CD4-positive, alpha-beta T cell treated with Interleukin-4 for 4 hours (primary cell): ENCODE measurements around the gene TEX22.

Experiments used
- DNase-seq: peaks from one replicate; pipeline ENCODE4 v3.0.0-alpha.2; 2020

Gene TEX22

GRCh38 chr14:105408592-105408991 lies 10.3 kb downstream of the TEX22 start:
- no peak for DNase-seq

- DNase-seq, result no peak
Measured at GRCh38 chr14:105409364-105409763, 11.0 kb downstream of the TEX22 start.

DNA sequence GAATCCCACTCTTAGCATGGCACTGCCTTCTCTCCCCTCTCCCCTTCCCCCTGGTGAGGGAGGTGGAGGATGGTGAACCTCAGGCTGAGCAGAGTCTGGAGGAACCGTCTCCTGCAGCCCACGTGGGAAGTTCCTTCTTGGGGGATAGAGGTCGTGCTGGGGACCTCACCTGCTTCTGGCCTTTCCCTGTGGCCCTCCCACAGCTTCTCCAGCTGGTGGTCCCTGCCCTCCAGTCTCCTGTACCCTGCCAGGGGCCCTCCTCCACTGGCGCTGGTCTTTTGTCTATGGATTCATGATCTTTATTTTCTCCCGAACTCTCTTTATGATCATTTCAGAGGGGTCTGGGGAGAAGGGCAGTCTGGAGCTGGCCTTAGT lies 12.3 kb downstream of the TEX22 start:
- DNase-seq, result no peak

GRCh38 chr14:105411017-105411941 lies 12.9 kb downstream of the TEX22 start:
- no peak for DNase-seq

GRCh38 chr14:105411985-105412770 lies 13.8 kb downstream of the TEX22 start:
- no peak for DNase-seq

- DNase-seq, result no peak
Measured at GRCh38 chr14:105412771-105413543, 14.6 kb downstream of the TEX22 start.

GRCh38 chr14:105413544-105413886 lies 15.2 kb downstream of the TEX22 start:
- DNase-seq, result no peak

GRCh38 chr14:105414456-105415371 lies 16.4 kb downstream of the TEX22 start:
- DNase-seq, result peak; percentile 37

DNA sequence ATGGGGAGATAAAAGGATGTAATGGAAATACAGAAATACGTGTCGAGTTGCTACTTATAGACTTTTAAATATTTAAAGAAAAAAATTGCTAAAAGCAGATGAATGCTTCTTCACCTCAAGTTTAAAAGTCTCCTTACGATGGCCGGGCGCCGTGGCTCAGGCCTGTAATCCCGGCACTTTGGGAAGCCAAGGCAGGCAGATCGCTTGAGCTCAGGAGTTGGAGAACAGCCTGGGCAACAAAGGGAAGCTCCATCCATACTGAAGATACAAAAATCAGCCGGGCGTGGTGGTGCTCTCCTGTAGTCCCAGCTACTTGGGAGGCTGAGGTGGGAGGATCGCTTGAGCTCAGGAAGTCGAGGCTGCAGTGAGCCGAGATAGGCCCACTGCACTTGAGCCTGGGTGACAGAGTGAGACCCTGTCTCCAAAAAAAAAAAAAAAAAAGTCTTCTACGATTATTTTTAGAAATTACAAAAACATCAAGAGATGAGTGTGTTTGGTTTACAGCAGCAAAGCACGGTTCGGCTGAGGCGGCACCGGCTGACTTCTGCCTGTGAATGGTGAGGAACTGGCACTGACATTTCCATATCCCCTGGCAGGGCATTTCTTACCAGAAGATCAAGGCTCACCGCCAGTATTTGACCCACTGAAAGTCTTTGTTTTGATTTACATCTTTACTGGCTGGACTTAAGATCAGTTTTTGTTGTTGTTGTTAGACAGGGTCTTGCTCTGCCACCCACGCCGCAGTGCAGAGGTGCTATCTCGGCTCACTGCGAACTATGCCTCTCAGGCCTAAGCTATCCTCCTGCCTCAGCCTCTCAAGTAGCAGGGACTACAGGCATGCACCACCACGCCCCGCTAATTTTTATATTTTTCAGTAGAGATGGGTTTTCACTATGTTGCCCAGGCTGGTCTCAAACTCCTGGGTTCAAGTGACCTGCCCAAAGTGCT lies 17.4 kb downstream of the TEX22 start:
- no peak for DNase-seq

DNA sequence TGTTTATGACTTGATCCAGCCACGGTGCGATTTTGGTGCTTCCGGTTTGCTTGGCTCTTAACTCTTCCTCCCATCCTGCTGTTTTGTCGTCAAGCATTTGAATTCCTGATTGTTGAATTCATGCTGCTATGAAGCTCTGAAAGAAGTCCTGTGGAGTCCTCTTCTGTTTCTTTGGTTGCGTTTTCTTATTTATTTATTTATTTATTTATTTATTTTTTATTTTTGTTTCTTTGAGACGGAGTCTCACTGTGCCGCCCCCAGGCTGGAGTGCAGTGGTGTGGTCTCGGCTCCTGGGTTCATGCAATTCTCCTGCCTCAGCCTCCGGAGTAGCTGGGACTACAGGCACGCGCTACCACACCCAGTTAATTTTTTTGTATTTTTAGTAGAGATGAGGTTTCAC lies 18.3 kb downstream of the TEX22 start:
- no peak for DNase-seq

- no peak for DNase-seq
Measured at GRCh38 chr14:105417690-105418121, 19.4 kb downstream of the TEX22 start.

- DNase-seq, result no peak
Measured at GRCh38 chr14:105418269-105419194, 20.2 kb downstream of the TEX22 start.

DNA sequence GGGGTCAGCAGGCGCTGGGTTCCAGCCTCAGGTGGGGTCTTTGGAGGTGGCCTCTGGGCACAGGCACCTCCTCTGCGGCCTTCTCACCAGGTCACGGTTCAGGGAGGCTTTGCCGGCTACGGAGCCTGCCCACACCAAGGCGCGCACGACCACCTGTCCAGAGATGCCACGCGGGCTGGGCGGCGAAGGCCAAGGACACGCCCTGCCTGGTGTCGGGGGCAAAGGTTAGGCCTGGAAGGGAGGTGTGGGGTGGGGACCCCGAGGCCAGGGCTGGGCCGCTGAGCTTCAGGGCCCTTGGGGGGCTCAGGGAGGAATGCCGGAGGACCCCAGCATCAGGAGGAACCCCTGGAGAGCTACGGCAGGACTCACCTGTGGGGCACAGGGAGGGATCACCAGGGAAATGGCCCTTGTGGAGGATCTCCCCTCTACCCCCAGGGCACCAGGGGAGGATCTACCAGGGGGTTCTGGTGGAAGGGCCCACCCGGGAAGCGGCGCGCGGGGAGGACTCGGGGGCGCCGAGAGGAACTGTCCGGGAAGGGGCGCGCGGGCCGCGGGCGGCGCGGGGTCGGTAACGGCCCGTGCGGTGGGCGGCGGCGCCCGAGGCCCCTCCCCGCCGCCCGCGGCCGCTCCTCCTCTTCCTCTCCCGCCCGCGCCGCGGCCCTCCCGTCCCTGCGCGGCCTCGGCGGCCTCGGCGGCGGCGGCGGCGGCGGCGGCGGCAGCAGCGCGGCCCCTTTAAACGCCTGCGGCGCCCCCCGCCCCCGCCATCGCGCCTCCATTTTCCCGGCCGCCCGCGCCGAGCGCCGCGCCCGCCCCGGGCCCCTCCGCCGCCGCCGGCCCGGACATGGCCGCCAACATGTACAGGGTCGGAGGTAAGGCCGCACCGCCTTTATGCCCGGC lies 21.1 kb downstream of the TEX22 start, which contains the start of gene MTA1:
Gene MTA1 (plus strand): TSS at position 633 of the 897 bp plus-strand sequence. CDS start 209 bp downstream, at position 842.
- DNase-seq, result peak; percentile 15

DNA sequence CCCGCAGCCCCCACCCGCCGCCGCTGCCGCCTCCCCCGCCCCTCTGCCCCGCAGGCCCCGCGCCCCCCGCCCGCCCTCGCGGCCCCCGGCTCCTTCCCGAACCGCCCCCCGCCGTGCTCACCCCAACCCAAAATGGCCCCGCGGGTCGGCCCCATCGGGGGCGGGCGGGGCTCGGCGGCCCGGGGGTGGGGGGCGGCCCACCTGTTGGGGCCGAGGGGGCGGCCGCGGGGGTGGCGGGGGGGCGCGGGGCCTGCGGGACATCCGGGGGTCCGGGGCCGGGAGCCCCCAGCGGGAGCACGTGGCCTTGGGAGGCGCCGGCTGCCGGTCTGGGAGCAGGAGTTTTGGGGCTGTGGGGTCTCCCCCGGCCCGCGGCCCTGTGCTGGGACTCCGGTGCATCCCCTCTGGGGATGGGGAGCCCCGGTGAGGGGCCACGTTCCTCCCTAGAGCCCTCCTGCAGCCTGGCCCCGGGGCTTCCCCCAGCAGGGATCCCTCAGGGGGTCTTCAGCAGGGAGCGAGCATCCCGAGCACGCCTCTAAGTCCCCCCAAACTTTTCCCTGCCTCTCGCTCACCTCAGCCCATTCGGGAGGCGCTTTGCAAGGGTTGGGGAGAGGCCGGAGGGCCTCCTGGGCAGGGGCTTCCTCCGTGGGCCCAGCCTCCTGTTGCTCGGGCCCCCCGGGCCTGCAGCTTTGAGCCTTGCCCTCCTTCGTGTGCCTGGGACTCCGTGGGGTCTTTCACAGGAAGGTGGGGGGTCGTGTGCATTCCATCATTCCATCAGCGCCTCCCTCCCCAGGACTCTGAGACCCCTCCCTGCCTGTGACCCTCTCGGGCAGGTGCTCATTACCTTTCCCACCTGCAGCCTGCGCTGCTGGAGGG lies 22.0 kb downstream of the TEX22 start:
- no peak for DNase-seq

DNA sequence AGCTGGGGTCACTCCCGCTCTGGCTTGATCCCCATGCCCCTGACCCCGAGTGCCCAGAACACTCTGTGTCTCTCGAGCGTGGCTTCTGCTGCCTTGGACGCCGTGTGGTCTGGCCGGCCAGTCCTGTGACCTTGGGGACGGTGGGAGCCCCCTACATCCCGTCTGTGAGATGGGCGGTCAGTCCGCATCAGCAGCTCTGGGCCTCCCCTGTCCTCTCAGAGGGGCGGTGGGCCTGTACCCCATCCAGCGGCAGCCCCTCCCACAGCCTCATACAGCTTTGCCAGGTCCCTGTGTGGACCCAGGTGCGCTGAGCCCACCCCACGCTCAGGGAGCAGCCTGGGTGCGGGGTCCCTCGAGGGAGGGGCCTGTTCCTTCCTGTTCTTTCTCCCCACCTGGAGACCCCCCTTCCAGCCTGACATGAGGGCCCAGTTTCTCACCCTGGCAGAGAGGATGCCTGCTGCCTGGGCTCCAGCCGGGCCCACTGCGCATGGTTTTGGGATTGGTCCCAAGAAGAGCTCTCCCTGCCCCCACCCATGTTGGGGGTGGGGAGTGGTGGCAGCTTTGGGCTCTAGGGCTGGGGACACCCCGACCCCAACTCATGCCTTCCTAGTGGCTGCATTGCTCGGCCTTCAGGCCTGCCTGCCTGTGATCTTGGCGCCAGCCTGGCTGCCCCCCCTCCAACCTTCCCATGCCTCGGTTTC lies 22.8 kb downstream of the TEX22 start:
- no peak for DNase-seq

GRCh38 chr14:105421723-105422615 lies 23.6 kb downstream of the TEX22 start:
- DNase-seq, result no peak
